ENCODE data around the gene ELK4. TPM values are rescaled to one million over a fixed set of nuclear protein-coding genes. Genes with fewer than 3 reads are reported as not detected.
A peak's percentile ranks its signal among the peaks of the same experiment; 100 is the strongest.

Gene ELK4
- total and polyA plus RNA-seq, 2 of the 13 experiments (the other 11 are each of a cell fraction or from before 2014, with no cell fraction given) = 8.3 to 13.1 TPM

- TF ChIP-seq ZNF30 (CRISPR knock-in tag; IDR thresholded peaks at IDR 0.05) (no peak), RFX3 (CRISPR knock-in tag; IDR thresholded peaks at IDR 0.05) (no peak), DNMT1 (CRISPR knock-in tag; IDR thresholded peaks at IDR 0.05) (no peak), RFX5 (IDR thresholded peaks at IDR 0.05; ENCODE audit: low read depth, low read length) (no peak), CEBPB (IDR thresholded peaks at IDR 0.05; ENCODE audit: borderline replicate concordance, low read depth, low read length) (peak; percentile 31; the same call in 1 of the 2 replicates), ZNF761 (CRISPR knock-in tag; conservative IDR thresholded peaks at IDR 0.05) (no peak), TRIM24 (CRISPR knock-in tag; IDR thresholded peaks at IDR 0.05) (no peak), ZNF720 (CRISPR knock-in tag; IDR thresholded peaks at IDR 0.05) (no peak), SATB2 (CRISPR knock-in tag; IDR thresholded peaks at IDR 0.05) (no peak), RERE (CRISPR knock-in tag; IDR thresholded peaks at IDR 0.05; ENCODE audit: low read depth) (no peak), ZNF10 (CRISPR knock-in tag; IDR thresholded peaks at IDR 0.05; ENCODE audit: borderline replicate concordance, low read depth) (no peak), ZNF775 (CRISPR knock-in tag; IDR thresholded peaks at IDR 0.05; ENCODE audit: borderline replicate concordance) (no peak), AKAP8 (CRISPR knock-in tag; IDR thresholded peaks at IDR 0.05) (peak; percentile 75; the same call in 1 of the 2 replicates), NFE2L1 (CRISPR knock-in tag; IDR thresholded peaks at IDR 0.05; ENCODE audit: borderline replicate concordance) (no peak), ZSCAN22 (CRISPR knock-in tag; IDR thresholded peaks at IDR 0.05) (no peak), ZNF263 (CRISPR knock-in tag; IDR thresholded peaks at IDR 0.05) (peak; percentile 65; the same call in 1 of the 2 replicates), CERS6 (CRISPR knock-in tag; IDR thresholded peaks at IDR 0.05) (no peak), PRDM15 (CRISPR knock-in tag; IDR thresholded peaks at IDR 0.05) (no peak), FOSL1 (CRISPR knock-in tag; IDR thresholded peaks at IDR 0.05; ENCODE audit: borderline replicate concordance) (no peak), KLF11 (CRISPR knock-in tag; IDR thresholded peaks at IDR 0.05) (no peak)
These were observed 40.1 kb downstream of the ELK4 start (continued) for GRCh38 chr1:205591522-205592351.
